ENCODE results near the gene NELFCD. TPM values are rescaled to one million over a fixed set of nuclear protein-coding genes. Genes with fewer than 3 reads are reported as not detected.
A peak's percentile ranks its signal among the peaks of the same experiment; 100 is the strongest.

Gene NELFCD
- total RNA-seq, 4 donors from 2014 or later: 15.9 to 66.6 (median 41.3) TPM

DNA sequence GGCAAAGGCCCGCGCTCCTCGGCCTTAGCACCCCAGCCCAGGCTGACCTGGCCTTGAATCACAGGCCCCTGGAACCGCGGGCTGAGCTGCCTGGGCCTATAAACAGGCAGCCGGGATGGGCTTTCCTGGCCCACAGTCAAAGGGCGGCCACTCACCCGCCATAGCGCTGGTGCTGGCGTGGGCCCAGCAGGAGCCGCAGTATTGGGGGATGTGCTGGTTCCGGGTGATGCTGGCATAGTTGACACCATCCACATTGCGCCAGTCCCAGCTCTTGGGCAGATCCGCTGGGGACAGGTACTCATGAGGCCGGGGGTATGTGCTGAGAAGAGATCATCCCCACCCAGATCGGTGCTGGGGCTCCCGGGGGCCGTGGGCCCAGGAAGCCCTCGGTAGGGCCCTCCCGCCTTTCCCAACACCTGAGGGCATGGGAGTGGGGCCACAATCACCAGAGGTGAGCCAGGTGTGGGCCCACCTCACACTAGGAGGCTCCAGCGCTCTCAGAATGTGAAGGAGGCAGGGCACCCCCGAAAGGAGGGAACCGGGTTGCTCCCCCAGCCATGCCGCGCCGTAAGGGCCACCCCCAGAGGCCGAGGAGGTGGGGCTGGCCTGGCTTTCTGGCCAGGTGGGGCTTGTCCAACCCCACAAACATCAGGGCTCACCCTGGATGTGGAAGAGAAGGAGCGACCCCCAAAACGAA, 25.3 kb downstream of the NELFCD start:
- TF ChIP-seq, protein P1, sequence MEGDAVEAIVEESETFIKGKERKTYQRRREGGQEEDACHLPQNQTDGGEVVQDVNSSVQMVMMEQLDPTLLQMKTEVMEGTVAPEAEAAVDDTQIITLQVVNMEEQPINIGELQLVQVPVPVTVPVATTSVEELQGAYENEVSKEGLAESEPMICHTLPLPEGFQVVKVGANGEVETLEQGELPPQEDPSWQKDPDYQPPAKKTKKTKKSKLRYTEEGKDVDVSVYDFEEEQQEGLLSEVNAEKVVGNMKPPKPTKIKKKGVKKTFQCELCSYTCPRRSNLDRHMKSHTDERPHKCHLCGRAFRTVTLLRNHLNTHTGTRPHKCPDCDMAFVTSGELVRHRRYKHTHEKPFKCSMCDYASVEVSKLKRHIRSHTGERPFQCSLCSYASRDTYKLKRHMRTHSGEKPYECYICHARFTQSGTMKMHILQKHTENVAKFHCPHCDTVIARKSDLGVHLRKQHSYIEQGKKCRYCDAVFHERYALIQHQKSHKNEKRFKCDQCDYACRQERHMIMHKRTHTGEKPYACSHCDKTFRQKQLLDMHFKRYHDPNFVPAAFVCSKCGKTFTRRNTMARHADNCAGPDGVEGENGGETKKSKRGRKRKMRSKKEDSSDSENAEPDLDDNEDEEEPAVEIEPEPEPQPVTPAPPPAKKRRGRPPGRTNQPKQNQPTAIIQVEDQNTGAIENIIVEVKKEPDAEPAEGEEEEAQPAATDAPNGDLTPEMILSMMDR (IDR thresholded peaks at IDR 0.05): no peak
- no peak for TF ChIP-seq POLR2A (IDR thresholded peaks at IDR 0.05)
- Histone ChIP-seq H3K9me3 (no peaks in the 10 kb centered on the region), H3K36me3 (no peaks in the 10 kb centered on the region), H3K27me3 (no peaks in the 10 kb centered on the region), H3K4me3 (peak overlapping the region; percentile 54 to 58), H3K27ac (peak overlapping the region; percentile 80), H3K4me1 (peaks cover 0 to 4% of the 10 kb centered on the region in 2 donors)
- intact Hi-C loops (cut with DNase I; ENCODE audit: low total_unique reads): no loop called here
- DNase-seq: peak in 1 of 2 donors; percentile 29

DNA sequence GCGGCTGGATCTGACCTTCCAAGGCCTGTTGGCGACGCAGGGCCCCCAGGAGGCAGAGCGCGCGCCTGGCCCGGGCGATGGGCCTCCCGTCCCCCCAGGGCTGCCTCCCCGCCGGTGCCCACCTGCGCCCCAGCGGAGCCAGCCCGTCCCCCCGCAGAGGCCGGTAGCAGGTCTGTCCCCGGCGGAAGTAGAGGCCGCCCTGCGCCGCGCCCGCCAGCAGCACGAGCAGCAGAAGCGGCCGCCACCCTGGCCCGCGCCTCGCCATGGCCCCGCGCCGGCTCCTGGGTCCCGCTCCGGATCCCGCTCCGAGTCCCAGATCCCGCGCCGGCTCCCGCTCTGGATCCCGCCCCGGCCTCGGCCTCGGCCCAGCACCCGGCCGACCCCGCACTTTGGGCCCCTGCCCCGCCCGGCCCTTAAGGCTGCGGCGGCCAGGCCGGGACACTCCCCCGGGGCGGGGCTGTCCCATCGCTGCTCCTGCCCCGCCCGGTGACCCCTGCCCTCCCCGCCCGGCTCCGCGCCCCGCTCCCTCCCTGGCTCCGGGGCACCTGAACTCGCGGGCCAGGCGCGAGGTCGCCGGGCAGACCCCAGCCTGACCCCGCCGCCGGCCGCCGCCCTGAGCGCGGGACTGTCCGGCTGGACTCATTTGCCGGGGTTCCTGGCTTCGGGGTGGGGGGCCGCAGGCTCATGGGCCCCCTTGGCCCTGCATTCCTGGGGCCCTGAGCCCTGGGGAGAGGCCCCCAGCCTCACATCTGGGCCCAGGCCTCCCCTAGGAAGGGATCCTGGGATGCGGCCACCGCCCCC, 26.0 kb downstream of the NELFCD start, which contains the start of gene CTSZ:
TSS of gene CTSZ (minus strand) at position 391 of the 801 bp plus-strand sequence. CDS start at position 265, 126 bp downstream.
- Histone ChIP-seq H3K4me1 (peaks cover 0 to 4% of the 10 kb centered on the region in 2 donors), H3K27ac (peak within 1 kb of the TSS; percentile 80), H3K9me3 (no peaks in the 10 kb centered on the region), H3K36me3 (no peaks in the 10 kb centered on the region), H3K4me3 (peak within 1 kb of the TSS; percentile 54 to 58), H3K27me3 (no peaks in the 10 kb centered on the region)
- TF ChIP-seq, protein P1 (IDR thresholded peaks at IDR 0.05): no peak
- peak in 1 of 2 donors; percentile 39 for TF ChIP-seq POLR2A (IDR thresholded peaks at IDR 0.05)
- intact Hi-C loops (cut with DNase I; ENCODE audit: low total_unique reads): no loop called here
- DNase-seq: peak; percentile 41 to 54

DNA sequence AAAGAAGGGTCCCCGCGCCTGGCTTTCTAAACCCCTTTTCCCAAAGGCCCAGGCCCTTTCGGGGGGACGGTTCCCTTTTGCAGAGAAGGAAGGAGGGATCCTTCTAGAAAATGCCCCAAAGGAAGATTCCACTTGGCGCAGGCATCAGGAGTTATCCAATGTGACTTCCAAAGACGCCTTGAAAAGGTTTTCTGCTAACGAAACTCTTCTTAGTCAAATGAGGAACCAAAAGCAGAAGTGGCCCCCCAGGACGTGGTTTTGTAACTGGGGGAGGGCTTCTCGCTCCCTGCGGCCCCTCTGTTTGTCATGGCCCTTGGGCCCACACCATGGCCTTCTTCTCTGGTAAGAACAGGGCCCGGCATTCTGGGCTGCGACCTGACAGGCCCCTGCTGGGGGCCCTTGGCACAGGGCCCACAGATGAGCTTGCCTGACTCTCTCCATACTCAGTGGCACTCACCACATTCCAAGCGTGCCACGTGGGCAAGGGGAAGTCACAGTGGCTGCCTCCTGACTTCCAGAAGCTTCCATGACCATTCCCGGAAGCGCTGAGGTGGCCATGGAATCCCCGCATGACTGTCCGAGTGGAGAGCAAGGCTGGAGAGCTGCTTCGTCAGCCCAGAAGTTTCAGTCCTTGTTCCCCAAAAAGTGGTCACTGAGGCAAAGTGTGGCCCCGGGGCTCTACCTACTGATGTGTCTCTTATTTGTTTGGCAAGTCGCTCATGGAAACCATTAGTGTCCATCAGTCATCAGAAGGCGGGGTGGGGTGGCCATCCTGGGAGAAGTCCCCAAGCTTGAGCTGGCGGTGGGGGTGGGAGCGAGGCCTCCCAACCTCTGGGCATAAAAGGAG, 26.8 kb downstream of the NELFCD start:
- peak overlapping the region; percentile 80 for H3K27ac ChIP-seq
- H3K27me3 ChIP-seq: no peaks in the 10 kb centered on the region
- H3K36me3 ChIP-seq: no peaks in the 10 kb centered on the region
- peak in 1 of 2 donors; percentile 25 for DNase-seq
- intact Hi-C loops (cut with DNase I; ENCODE audit: low total_unique reads): no loop called here
- H3K4me1 ChIP-seq: peaks cover 0 to 4% of the 10 kb centered on the region in 2 donors
- H3K9me3 ChIP-seq: no peaks in the 10 kb centered on the region
- TF ChIP-seq, protein P1 (IDR thresholded peaks at IDR 0.05): no peak
- TF ChIP-seq POLR2A (IDR thresholded peaks at IDR 0.05): no peak
- H3K4me3 ChIP-seq: peak overlapping the region; percentile 54 to 58

DNA sequence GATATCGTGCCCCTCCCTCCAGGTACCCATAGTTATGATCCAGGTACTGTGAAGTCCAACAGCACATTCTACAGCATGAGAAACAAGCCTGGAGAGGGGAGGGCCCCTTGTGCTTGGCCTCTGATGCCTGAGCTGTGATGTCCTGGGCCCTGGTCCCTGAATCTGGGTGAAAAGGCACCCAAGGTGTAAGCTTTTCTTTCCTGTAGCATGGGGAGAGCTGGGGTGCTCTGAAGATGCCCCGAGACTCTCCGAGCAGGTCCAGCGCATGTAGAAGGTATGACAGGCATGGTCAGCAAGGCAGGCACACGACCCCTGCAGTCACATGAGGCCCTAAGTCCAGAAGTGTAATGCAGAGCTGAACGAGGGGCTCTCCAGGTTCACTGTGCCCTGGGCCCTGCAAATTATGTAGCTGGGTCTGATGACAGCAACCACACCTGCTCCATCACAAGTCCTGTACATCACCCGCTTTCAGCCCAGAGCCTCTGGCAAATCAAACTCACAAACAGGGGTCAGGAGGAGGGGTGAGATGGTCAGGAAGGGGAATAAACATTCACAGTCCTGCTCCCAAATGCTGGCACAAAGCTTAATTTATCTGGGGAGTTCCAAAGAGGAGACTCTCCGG, 27.8 kb downstream of the NELFCD start:
- Histone ChIP-seq H3K36me3 (no peaks in the 10 kb centered on the region), H3K4me1 (peaks cover 0 to 4% of the 10 kb centered on the region in 2 donors), H3K9me3 (no peaks in the 10 kb centered on the region), H3K27ac (no peak overlapping the region), H3K27me3 (no peaks in the 10 kb centered on the region), H3K4me3 (no peak overlapping the region)
- DNase-seq: no peak
- TF ChIP-seq POLR2A (IDR thresholded peaks at IDR 0.05): no peak
- TF ChIP-seq, protein P1 (IDR thresholded peaks at IDR 0.05): no peak
- intact Hi-C loops (cut with DNase I; ENCODE audit: low total_unique reads): no loop called here
